Skin epidermis (tissue), 12 donors: Measurements from ENCODE around the gene LILRA6.
"Not testable (repeated sequence)": the region's sequence is repeated elsewhere in the genome, so short reads cannot be mapped to it uniquely, and the experiment has no call there.

ENCODE experiments used
- H3K27ac ChIP-seq, 21 experiments: fragments of 200-600 bp; sonication (generic) in 11 of 21; one replicate each; pipeline ENCODE4 v1.5.0; 2020; ENCODE audit warnings: mild to moderate bottlenecking in 3 of 21, inconsistent platforms in 2 of 21, moderate library complexity in 2 of 21
- H3K4me3 ChIP-seq, 7 experiments: fragments of 200-600 bp; sonication (generic) in 2 of 7; one replicate each; pipeline ENCODE4 v1.5.0; 2020; ENCODE audit warnings: inconsistent platforms in 2 of 7, mild to moderate bottlenecking in 2 of 7, moderate library complexity in 1 of 7

Gene LILRA6

DNA sequence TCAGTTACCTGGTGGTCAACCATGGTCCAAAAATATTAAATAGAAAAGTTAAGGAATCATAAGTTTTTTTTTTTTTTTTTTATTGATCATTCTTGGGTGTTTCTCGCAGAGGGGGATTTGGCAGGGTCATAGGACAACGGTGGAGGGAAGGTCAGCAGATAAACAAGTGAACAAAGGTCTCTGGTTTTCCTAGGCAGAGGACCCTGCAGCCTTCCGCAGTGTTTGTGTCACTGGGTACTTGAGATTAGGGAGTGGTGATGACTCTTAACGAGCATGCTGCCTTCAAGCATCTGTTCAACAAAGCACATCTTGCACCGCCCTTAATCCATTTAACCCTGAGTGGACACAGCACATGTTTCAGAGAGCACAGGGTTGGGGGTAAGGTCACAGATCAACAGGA lies 28.4 kb downstream of the LILRA6 start:
- H3K27ac ChIP-seq, H3K4me3 ChIP-seq: not testable (repeated sequence)

DNA sequence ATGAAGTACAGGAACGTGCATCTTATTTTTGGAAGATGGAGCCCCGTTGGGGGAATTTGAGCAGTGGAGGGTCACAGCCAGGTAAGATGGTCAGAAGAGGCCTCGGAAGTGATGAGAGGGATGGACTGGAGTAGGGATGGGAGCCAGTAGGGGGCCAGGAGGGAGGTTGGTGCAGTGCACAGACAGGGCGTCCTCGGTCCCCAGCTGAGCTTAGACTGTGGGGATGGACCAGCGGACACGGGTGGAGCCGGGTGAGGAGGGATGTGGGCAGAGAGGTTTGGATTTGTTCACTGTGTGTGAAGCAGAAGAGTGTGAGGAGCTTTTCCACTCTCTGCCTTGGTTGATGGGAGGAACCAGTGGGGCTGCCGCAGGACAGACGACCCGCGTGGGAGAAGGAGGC lies 31.4 kb downstream of the LILRA6 start:
- H3K4me3 ChIP-seq: no peak overlapping the region
- H3K27ac ChIP-seq: peak overlapping the region in 1 of 21 experiments; percentile 29

DNA sequence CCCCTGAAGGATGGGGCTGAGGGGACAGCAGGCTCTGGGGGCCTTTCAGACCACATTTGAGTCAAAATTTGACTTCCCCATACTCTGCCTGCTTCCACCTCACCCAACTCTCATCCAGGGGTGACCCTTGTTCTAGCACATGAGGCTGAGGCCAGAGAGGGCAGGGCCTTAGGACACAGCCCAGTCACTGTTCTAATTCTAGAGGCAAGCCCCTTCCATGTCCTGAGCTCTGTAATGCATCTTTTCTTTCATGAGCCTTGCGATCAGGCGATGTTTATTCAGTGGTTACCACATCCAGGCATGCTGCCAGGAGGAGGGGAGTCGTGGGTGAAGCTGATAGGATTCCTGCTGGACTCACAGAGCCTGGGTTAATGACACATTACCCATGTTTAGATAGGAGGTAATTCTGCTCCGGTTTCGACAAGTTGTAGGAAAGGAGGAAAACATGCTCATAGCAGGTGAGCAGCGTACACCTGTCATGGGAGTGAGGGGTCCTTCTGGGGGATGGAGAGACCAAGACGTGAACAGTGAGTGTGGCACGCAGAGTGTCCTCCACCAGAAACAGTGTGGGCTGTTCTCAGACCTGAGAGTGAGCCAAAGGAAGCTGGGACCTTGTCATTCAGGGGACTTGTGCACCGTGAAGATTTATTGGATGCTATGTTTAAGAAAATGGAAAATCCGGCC lies 32.6 kb downstream of the LILRA6 start:
- no peak overlapping the region for H3K4me3 ChIP-seq

DNA sequence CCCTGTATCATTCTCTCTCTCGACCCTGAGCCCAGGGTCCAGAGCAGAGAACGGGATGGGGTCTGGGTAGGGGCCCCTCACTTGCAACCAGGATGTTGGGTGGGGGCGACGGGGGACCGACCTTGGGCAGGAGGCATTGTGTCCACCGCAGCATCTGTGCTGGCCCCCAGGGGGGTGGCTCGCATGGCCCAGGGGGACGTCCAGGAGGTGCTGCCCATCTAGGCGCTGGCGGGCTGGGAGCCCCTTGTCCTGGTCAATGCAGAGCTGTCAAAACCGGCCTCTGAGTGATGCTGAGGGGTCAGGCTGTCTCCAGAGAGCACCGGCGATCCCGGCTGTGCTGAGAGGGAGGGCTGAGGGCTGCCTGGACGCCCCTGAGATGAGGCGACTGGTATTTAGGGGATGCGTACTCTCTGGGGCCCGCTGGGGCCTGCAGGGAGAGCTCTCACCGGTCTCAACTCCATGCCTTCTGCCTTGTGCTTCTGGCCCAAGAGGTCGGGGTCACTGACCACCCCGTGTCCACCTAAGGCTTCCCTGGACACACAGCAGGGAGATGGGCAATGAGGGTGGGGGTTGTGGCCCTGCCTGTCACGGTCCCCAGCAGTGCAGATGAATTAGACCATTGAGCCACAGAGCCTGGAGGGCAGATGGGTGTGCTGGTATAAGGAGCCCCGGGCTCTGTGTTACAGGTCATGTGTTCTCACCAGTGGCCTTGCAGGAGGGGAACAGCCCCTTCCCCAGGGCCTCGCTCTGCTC lies 33.4 kb downstream of the LILRA6 start:
- Histone ChIP-seq H3K4me3 (no peak overlapping the region), H3K27ac (peak overlapping the region in 20 of 21 experiments; percentile 26 to 88 (median 60))

More for the DNA sequence above, 32.6 kb downstream of the LILRA6 start:
- H3K27ac ChIP-seq: peak overlapping the region in 20 of 21 experiments; percentile 26 to 88 (median 60)

DNA sequence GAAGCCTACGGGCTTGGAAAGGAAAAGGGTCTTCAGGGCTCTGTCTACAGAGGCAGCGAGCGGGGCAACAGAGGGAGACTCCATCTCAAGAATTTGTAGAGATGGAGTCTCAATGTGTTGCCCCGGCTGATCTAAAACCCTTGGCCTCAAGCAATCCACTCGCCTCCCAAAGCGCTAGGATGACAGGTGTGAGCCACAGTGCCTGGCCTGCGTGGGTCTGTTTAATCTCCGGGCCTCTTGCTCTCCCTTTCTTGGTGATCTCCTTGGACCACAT lies 33.9 kb downstream of the LILRA6 start:
- Histone ChIP-seq H3K27ac (peak overlapping the region in 19 of 21 experiments; percentile 13 to 88 (median 62)), H3K4me3 (no peak overlapping the region)

DNA sequence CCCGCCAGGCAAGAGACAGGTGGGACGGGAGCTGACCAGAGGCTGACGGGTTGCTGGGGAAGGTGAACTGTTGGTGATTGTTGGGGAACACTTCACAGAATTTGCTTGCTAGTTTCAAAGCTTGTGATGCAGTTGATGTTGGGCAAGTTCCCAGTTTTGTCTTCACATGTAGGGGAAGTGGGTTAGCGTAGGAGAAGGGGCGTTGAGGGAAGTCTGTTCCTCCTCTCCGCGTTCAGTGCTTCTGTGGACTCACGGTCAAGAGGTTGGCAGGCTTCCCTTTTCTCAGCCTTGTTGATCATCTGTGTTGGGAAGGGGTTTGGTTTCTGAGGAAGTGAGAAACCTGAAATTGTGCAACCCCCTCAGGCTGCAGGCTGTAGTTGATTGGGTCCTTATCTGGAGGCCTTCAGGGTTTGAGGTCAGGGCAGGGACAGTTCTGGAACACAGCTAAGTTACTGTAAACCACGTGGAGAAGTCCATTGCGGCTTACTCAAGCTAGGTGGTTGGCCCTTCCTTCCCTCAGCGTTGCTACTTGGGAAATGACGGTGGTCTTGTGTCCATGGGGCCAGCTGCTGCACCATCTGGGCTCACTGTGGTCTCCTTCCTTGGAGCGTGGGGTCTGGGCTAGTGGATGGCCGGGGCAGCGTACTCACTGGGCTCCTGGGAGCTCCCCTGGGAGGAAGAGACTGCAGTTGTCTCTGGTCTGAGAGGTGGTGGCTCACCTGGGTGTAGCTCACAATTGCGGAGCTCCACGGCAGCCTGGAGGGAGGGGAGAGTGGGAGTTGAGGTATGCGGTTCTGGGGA lies 34.4 kb downstream of the LILRA6 start:
- H3K4me3 ChIP-seq: no peak overlapping the region

DNA sequence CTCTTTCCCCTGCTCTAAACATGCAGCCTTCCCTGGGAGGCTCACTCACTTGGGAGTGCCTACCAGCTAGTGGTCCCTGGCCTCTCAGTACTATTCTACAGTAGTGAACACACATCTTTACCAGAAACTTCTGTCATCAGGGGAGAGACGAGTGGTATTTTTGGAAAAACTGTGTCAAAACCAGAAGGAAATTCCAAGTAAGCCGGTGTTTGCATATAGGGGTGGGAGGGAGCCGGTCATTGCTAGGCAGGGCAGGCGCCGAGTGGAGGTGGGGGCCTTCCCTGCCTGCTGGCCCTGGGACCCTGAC lies 35.0 kb downstream of the LILRA6 start:
- Histone ChIP-seq H3K27ac (peak overlapping the region in 20 of 21 experiments; percentile 12 to 87 (median 62)), H3K4me3 (no peak overlapping the region)

More for the DNA sequence above, 34.4 kb downstream of the LILRA6 start:
- peak overlapping the region; percentile 13 to 88 (median 63) for H3K27ac ChIP-seq

DNA sequence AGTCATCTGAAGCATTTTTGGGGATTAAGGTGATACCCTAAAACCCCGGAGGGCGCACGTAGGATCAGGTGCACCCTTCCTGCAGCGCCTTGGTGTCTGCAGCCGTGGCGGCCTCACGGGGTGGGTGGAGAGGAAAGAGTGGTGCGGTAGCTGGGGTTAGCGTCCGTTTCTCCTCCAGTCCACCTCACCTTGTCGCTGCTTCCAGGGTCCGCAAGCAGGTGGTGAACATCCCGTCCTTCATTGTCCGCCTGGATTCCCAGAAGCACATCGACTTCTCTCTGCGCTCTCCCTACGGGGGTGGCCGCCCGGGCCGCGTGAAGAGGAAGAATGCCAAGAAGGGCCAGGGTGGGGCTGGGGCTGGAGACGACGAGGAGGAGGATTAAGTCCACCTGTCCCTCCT lies 35.4 kb downstream of the LILRA6 start:
- peak overlapping the region in 1 of 7 experiments; percentile 11 for H3K4me3 ChIP-seq
- peak overlapping the region in 20 of 21 experiments; percentile 12 to 87 (median 62) for H3K27ac ChIP-seq

DNA sequence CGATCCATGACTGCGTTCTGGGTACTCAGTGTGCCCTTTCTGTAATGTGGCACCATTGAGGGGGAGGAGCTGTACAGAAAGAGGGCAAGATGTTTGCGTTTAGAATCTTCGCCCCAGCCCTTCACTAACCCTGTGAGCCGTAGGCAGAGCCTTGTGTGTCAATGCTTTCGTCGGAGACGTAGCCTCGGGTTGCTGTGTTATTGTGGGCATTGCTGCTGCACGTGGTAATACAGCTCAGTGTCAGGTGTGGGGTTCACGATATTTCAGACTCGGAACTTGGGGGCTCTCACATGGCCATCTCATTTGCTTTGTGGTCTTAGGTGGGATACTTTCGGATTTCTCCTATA lies 35.8 kb downstream of the LILRA6 start:
- peak overlapping the region in 1 of 7 experiments; percentile 11 for H3K4me3 ChIP-seq

DNA sequence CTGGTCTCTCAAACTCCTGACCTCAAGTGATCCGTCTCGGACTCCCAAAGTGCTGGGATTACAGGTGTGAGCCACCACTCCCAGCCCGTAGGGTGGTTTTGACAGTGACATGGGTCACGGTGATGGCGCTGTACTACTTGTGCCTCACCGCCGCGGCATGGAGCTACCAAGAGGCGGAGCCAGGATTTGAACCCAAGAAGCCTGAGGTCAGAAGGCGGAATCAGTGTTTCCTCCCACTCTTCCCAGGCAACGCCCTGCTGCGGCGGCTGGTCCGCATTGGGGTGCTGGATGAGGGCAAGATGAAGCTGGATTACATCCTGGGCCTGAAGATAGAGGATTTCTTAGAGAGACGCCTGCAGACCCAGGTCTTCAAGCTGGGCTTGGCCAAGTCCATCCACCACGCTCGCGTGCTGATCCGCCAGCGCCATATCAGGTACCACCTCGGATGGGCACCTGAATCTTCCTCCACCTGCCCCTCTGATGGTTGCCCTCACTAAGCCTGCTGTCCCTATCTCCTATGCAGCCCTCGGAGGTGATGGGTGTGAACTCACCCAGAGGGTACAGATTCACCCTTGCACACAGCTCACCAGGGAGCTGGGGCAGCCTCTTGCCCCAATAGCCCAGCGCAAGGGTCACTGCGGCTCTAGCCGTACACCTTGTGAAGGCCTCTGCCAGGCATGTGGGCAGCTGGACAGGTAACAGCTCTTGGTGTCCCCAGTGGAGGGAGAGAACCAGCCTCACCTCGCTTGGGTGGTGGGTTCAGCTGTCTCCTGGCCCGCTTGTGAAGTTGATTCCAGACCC lies 36.4 kb downstream of the LILRA6 start:
- Histone ChIP-seq H3K4me3 (peak overlapping the region in 1 of 7 experiments; percentile 11), H3K27ac (peak overlapping the region in 13 of 21 experiments; percentile 12 to 87 (median 70))

More for the DNA sequence above, 35.8 kb downstream of the LILRA6 start:
- H3K27ac ChIP-seq: peak overlapping the region in 18 of 21 experiments; percentile 12 to 87 (median 61)

DNA sequence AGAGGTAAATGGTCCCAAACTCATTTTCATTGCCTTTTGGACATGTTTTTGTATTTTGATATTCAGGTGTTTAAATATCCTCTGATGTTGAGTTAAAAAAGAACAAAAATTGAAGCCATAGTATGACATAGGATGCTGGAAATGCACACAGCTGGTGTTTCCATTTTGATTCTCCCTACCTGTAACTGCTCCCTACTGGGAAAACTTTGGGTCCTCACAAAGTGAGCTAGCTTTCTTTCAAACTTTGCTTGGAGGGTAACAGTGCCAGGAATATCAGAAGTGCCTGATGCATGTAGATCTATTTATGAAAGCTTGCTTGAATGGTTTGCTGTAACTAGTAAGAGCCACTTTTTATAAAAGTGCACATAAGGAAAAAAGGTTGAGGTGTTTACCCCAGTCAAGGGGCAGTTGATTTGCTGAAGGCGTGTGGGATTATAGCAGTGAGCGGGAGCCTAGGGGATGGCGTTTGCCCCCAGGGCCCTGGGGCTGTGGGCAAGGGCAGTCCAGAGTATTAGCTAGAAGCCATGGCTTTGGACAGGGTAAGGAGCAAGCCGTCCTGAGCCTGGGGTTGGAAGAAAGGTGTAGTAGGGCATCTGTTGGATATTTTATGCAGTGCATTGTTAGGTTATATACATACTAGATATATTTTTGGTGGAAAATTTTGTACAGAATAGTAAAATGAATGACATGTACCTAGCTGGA lies 37.7 kb downstream of the LILRA6 start:
- Histone ChIP-seq H3K4me3 (peak overlapping the region in 1 of 7 experiments; percentile 2), H3K27ac (peak overlapping the region in 1 of 21 experiments; percentile 46)

DNA sequence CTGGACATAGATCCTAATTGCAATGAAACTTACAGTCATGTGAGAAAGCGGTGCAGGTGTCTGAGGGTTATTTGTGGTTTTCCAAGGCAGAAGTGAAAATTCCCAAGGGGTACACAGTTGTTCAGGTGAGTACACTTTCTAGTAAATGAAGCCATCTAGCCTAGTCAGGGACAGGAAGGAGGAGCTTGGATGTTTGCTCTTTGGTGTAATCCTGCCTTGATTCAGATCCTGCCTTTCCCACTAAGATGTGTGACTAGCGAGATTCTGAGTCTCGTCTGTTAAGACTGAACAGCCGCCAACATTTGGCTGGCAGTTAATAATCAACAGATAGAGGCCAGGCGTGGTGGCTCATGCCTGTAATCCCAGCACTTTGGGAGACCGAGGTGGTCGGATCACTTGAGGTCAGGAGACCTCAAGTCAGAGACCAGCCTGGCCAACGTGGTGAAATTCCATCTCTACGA lies 39.4 kb downstream of the LILRA6 start:
- H3K4me3 ChIP-seq: peak overlapping the region in 1 of 7 experiments; percentile 49
- peak overlapping the region in 2 of 21 experiments; percentile 14 to 18 for H3K27ac ChIP-seq

DNA sequence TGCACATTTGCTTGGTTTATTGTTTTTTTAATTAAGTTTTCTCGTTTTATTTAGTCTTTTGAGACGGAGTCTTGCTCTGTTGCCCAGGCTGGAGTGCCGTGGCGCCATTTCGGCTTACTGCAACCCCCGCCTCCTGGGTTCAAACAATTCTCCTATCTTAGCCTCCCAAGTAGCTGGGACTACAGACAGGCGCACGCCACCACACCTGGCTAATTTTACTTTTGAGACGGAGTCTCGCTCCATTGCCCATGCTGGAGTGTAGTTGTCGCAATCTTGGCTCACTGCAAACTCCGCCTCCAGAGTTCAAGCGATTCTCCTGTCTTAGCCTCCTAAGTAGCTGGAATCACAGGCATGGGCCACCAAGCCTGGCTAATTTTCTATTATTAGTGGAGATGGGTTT lies 40.6 kb downstream of the LILRA6 start:
- peak overlapping the region in 8 of 21 experiments; percentile 88 to 97 (median 92) for H3K27ac ChIP-seq
- peak overlapping the region in 6 of 7 experiments; percentile 49 to 72 (median 62) for H3K4me3 ChIP-seq

DNA sequence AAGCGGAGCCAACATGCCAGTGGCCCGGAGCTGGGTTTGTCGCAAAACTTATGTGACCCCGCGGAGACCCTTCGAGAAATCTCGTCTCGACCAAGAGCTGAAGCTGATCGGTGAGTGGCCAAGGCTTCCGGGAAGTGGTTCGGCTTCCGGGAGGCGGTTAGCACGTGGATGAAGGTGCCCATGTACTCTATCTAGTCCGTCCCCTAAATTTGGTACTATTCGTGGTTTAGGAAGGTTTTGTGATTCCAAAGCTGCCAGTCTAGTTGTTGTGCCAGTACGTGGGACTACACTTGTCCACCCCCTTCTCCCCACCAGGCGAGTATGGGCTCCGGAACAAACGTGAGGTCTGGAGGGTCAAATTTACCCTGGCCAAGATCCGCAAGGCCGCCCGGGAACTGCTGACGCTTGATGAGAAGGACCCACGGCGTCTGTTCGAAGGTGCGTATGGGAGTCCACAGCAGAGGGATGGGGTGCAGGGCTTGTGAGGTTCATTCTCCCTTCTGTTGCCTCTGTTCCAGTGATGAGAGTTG lies 41.4 kb downstream of the LILRA6 start:
- Histone ChIP-seq H3K27ac (peak overlapping the region; percentile 47 to 97 (median 90)), H3K4me3 (peak overlapping the region; percentile 49 to 72 (median 59))

DNA sequence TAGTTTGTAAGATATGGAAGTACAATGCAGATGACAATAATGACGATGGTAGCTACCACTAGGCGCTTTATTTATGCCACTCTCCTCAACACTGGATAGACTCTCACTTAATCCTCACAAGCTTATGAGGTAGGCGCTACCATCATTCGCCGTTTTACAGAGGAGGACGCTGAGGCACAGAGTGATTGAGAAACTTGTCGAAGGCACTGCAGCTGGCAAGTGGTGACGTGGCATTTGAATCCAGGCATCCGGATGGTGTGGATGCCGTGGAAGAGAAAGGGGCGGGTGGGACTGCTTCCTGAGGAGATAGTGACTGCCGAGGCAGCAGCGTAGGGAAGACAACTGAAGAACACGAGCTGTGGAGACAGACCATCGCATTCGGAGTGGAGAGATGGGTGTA lies 43.2 kb downstream of the LILRA6 start:
- Histone ChIP-seq H3K27ac (peak overlapping the region in 3 of 21 experiments; percentile 88 to 95 (median 94)), H3K4me3 (no peak overlapping the region)

DNA sequence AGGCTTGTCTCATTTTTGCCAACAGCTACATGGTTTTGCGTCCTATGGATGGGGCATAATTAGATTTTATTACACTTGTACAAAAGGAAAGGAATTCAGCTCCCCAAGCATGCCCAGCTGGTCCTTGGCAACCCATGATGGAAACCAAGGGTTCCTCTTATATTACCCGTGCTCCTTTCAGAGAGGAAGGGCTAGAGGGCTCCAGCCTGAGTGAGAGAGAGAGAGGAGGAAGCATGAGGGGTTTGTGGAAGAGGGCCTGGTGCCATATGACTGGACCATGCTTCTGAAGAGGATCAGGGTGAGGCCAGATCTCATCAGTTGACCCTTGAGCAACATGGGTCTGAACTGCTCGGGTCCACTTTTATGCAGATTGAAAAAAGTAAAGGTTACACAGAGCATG lies 45.5 kb downstream of the LILRA6 start:
- no peak overlapping the region for H3K4me3 ChIP-seq
- H3K27ac ChIP-seq: no peak overlapping the region

DNA sequence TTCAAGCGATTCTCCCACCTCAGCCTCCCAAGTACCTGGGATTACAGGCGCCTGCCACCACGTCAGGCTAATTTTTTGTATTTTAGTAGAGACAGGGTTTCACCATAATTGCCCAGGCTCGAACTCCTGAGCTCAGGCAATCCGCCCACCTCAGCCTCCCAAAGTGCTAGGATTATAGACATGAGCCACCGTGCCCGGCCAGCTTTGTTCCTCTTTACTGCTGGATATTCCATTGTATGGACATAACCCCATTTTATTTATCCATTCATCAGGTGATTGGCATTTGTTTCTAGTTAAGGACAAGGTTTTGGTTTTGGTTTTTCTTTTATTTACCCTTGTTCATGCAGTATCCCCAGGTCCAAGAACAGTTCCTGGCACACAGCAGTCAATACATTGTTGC lies 46.1 kb downstream of the LILRA6 start:
- Histone ChIP-seq H3K27ac (no peak overlapping the region), H3K4me3 (no peak overlapping the region)

DNA sequence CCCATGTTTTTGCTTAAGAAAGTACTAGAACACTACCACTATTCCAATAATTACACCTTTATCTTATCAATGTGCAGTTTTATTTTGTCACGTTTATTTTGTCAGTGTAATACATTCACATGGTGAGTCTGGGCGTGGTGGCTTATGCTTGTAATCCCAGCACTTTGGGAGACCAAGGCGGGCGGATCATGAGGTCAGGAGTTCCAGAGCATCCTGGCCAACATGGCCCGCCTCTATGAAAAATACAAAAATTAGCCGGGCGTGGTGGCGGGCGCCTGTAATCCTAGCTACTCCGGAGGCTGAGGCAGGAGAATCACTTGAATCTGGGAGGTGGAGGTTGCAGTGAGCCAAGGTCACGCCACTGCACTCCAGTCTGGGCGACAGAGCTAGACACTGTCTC lies 48.1 kb downstream of the LILRA6 start:
- not testable (repeated sequence) for H3K27ac ChIP-seq, H3K4me3 ChIP-seq

DNA sequence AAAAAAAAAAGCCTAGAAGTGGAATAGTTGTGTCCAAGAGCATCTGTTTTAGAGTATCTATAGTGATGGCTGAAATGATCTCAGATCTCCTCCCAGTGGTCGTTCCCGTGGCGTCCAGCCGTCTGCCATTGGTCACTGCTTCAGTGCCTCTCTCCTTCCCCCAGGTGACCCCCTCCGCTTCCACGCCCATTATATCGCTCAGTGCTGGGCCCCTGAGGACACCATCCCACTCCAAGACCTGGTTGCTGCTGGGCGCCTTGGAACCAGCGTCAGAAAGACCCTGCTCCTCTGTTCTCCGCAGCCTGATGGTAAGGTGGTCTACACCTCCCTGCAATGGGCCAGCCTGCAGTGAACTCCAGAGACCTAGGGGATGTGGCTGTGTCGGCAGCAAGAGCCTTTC lies 49.6 kb downstream of the LILRA6 start:
- no peak overlapping the region for H3K4me3 ChIP-seq
- no peak overlapping the region for H3K27ac ChIP-seq
